NCI-H748 (cell line): ENCODE measurements around the gene CFAP52.
"Not testable (repeated sequence)": the region's sequence is repeated elsewhere in the genome, so short reads cannot be mapped to it uniquely, and the experiment has no call there.

Source experiments
- DNase-seq: peaks from one replicate; lab custom pipeline; 2025; ENCODE audit not compliant: unreplicated experiment; lab: John Stamatoyannopoulos, UW

Gene CFAP52

GRCh38 chr17:9576521-9577372 lies at the start of gene CFAP52:
Gene CFAP52 (plus strand): TSS chr17:9576642. CDS start chr17:9576696, 54 bp downstream.
- peak; percentile 89 for DNase-seq

GRCh38 chr17:9527788-9528187 lies 48.7 kb upstream of the CFAP52 start:
- no peak for DNase-seq

GRCh38 chr17:9529033-9529700 lies 47.3 kb upstream of the CFAP52 start:
- peak; percentile 18 for DNase-seq

- no peak for DNase-seq
Measured at GRCh38 chr17:9531034-9531433, 45.4 kb upstream of the CFAP52 start.

- DNase-seq: no peak
Measured at GRCh38 chr17:9532715-9533114, 43.7 kb upstream of the CFAP52 start.

- DNase-seq: no peak
Measured at GRCh38 chr17:9533441-9533840, 43.0 kb upstream of the CFAP52 start.

GRCh38 chr17:9536061-9536460 lies 40.4 kb upstream of the CFAP52 start:
- no peak for DNase-seq

- no peak for DNase-seq
Measured at GRCh38 chr17:9537177-9537776, 39.2 kb upstream of the CFAP52 start.

GRCh38 chr17:9538626-9539025 lies 37.8 kb upstream of the CFAP52 start:
- DNase-seq: no peak

GRCh38 chr17:9541718-9542117 lies 34.7 kb upstream of the CFAP52 start:
- no peak for DNase-seq

- no peak for DNase-seq
Measured at GRCh38 chr17:9544221-9544620, 32.2 kb upstream of the CFAP52 start.

- no peak for DNase-seq
Measured at GRCh38 chr17:9549215-9549614, 27.2 kb upstream of the CFAP52 start.

GRCh38 chr17:9553181-9553580 lies 23.3 kb upstream of the CFAP52 start:
- DNase-seq: no peak

GRCh38 chr17:9553596-9553995 lies 22.8 kb upstream of the CFAP52 start:
- DNase-seq: no peak

GRCh38 chr17:9554715-9555114 lies 21.7 kb upstream of the CFAP52 start:
- DNase-seq: peak; percentile 67

GRCh38 chr17:9557161-9557755 lies 19.2 kb upstream of the CFAP52 start:
- no peak for DNase-seq

- DNase-seq: no peak
Measured at GRCh38 chr17:9557857-9558256, 18.6 kb upstream of the CFAP52 start.

GRCh38 chr17:9564104-9564503 lies 12.3 kb upstream of the CFAP52 start:
- no peak for DNase-seq

GRCh38 chr17:9566067-9566466 lies 10.4 kb upstream of the CFAP52 start:
- DNase-seq: peak; percentile 82

- DNase-seq: not testable (repeated sequence)
Measured at GRCh38 chr17:9566739-9567138, 9.7 kb upstream of the CFAP52 start.

GRCh38 chr17:9568004-9568403 lies 8.4 kb upstream of the CFAP52 start:
- no peak for DNase-seq
